Liver (tissue), 3 donors: ENCODE results near the gene ITGB3.

Source experiments
- HNF4G ChIP-seq: IDR thresholded peaks from 2 replicates; pipeline ENCODE4 v1.6.1; 2016; ENCODE audit warnings: antibody characterized with exemption
- RXRA ChIP-seq, 2 donors: IDR thresholded peaks; 2 replicates each; pipeline ENCODE4 v1.6.1; 2017 to 2018; ENCODE audit warnings: antibody characterized with exemption in 2 of 2, mild to moderate bottlenecking in 1 of 2
- SP1 ChIP-seq: IDR thresholded peaks from 2 replicates; pipeline ENCODE4 v1.6.1; 2018; ENCODE audit warnings: antibody characterized with exemption, mild to moderate bottlenecking
- YY1 ChIP-seq: IDR thresholded peaks from 2 replicates; pipeline ENCODE4 v1.6.1; 2016; ENCODE audit warnings: antibody characterized with exemption, mild to moderate bottlenecking
- TF ChIP-seq, protein P1 (sequence below): IDR thresholded peaks from 2 replicates; pipeline ENCODE4 v1.6.1; 2016; ENCODE audit warnings: antibody characterized with exemption
- TF ChIP-seq, protein P2 (sequence below): fragments of 150-350 bp; IDR thresholded peaks from 2 replicates; pipeline ENCODE4 v1.5.1; 2017; ENCODE audit warnings: improper control_type of control experiment, low read depth, low read length; ENCODE audit not compliant: missing input control
- TF ChIP-seq, protein P3 (sequence below): IDR thresholded peaks from 2 replicates; pipeline ENCODE4 v1.6.1; 2016; ENCODE audit warnings: antibody characterized with exemption, mild to moderate bottlenecking
- donor health status: healthy.
- donor health status: healthy.

DNA sequence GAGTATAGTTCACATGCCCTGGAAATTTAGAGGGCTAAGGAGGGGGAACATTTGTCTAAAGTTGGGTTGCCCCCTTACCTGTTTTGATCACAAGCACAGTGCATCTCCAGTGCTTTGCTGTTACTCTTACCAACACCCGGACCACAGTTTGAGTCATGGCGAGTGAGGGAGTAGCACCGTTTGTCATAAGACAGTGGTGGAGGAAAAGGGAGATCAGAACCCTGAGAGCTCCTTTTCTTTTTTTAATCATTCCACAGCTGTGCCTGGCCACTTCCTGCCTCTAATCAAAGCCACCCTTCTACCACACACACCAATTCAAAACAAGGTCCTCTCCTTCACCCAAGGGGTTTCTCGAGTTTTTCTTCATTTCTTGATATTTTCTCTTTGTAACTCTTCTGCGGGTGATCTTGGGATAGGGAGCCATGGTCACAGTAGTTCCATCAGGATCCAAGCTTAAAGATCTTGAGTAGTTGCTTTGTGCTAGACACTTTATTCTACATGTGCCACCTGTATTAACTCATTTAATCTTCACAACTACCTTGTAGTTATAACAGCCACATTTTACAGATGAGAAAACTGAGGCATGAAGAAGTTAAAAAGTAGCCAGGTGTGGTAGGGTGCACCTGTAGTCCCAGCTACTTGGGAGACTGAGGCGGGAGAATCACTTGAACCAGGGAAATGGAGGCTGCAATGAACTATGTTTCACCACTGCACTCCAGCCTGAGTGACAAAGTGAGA is 49.5 kb upstream of the ITGB3 start:
- TF ChIP-seq, protein P1, sequence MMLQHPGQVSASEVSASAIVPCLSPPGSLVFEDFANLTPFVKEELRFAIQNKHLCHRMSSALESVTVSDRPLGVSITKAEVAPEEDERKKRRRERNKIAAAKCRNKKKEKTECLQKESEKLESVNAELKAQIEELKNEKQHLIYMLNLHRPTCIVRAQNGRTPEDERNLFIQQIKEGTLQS = no peak
- TF ChIP-seq, protein P2, sequence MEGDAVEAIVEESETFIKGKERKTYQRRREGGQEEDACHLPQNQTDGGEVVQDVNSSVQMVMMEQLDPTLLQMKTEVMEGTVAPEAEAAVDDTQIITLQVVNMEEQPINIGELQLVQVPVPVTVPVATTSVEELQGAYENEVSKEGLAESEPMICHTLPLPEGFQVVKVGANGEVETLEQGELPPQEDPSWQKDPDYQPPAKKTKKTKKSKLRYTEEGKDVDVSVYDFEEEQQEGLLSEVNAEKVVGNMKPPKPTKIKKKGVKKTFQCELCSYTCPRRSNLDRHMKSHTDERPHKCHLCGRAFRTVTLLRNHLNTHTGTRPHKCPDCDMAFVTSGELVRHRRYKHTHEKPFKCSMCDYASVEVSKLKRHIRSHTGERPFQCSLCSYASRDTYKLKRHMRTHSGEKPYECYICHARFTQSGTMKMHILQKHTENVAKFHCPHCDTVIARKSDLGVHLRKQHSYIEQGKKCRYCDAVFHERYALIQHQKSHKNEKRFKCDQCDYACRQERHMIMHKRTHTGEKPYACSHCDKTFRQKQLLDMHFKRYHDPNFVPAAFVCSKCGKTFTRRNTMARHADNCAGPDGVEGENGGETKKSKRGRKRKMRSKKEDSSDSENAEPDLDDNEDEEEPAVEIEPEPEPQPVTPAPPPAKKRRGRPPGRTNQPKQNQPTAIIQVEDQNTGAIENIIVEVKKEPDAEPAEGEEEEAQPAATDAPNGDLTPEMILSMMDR = no peak
- TF ChIP-seq HNF4G (no peak), YY1 (no peak), SP1 (no peak), RXRA (IDR thresholded peaks at IDR 0.05) (no peak)
- TF ChIP-seq, protein P3, sequence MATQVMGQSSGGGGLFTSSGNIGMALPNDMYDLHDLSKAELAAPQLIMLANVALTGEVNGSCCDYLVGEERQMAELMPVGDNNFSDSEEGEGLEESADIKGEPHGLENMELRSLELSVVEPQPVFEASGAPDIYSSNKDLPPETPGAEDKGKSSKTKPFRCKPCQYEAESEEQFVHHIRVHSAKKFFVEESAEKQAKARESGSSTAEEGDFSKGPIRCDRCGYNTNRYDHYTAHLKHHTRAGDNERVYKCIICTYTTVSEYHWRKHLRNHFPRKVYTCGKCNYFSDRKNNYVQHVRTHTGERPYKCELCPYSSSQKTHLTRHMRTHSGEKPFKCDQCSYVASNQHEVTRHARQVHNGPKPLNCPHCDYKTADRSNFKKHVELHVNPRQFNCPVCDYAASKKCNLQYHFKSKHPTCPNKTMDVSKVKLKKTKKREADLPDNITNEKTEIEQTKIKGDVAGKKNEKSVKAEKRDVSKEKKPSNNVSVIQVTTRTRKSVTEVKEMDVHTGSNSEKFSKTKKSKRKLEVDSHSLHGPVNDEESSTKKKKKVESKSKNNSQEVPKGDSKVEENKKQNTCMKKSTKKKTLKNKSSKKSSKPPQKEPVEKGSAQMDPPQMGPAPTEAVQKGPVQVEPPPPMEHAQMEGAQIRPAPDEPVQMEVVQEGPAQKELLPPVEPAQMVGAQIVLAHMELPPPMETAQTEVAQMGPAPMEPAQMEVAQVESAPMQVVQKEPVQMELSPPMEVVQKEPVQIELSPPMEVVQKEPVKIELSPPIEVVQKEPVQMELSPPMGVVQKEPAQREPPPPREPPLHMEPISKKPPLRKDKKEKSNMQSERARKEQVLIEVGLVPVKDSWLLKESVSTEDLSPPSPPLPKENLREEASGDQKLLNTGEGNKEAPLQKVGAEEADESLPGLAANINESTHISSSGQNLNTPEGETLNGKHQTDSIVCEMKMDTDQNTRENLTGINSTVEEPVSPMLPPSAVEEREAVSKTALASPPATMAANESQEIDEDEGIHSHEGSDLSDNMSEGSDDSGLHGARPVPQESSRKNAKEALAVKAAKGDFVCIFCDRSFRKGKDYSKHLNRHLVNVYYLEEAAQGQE = no peak
